GM19455 (cell line): ENCODE data around the gene MAPK14.
"Not testable (repeated sequence)": the region's sequence is repeated elsewhere in the genome, so short reads cannot be mapped to it uniquely, and the experiment has no call there.

Experiments used
- ATAC-seq: cut with Tn5 transposase; IDR thresholded peaks from one replicate; pipeline ENCODE4 v1.9.1; 2021; ENCODE audit not compliant: unreplicated experiment

MAPK14 gene

GRCh38 chr6:36027501-36028087, at the start of gene MAPK14:
Gene MAPK14, plus strand, starts transcription at chr6:36027808. Its CDS starts 350 bp downstream, at chr6:36028158.
- peak; percentile 79 for ATAC-seq

GRCh38 chr6:35980126-35980525, 47.5 kb upstream of the MAPK14 start:
- not testable (repeated sequence) for ATAC-seq

- no peak for ATAC-seq
Observed at GRCh38 chr6:35980991-35981645, 46.5 kb upstream of the MAPK14 start.

GRCh38 chr6:35984701-35985100, 42.9 kb upstream of the MAPK14 start:
- ATAC-seq = no peak

- ATAC-seq = not testable (repeated sequence)
Observed at GRCh38 chr6:35988047-35988446, 39.6 kb upstream of the MAPK14 start.

- no peak for ATAC-seq
Observed at GRCh38 chr6:35993150-35993549, 34.5 kb upstream of the MAPK14 start.

GRCh38 chr6:36000451-36000850, 27.2 kb upstream of the MAPK14 start:
- no peak for ATAC-seq

- ATAC-seq = no peak
Observed at GRCh38 chr6:36015666-36016065, 11.9 kb upstream of the MAPK14 start.

GRCh38 chr6:36018339-36018738, 9.3 kb upstream of the MAPK14 start:
- ATAC-seq = no peak

GRCh38 chr6:36019167-36019566, 8.4 kb upstream of the MAPK14 start:
- ATAC-seq = no peak

GRCh38 chr6:36020154-36020553, 7.5 kb upstream of the MAPK14 start:
- no peak for ATAC-seq

- no peak for ATAC-seq
Observed at GRCh38 chr6:36023996-36024795, 3.4 kb upstream of the MAPK14 start, which contains the start of gene SLC26A8. Gene SLC26A8, minus strand, starts transcription at chr6:36024641. Its CDS starts 4,934 bp downstream, at chr6:36019707.

- ATAC-seq = no peak
Observed at GRCh38 chr6:36025260-36025931, 2.2 kb upstream of the MAPK14 start.

- ATAC-seq = no peak
Observed at GRCh38 chr6:36025932-36026327, 1.7 kb upstream of the MAPK14 start.

- ATAC-seq = peak; percentile 23
Observed at GRCh38 chr6:36028088-36028876, 674 bp downstream of the MAPK14 start.

- ATAC-seq = no peak
Observed at GRCh38 chr6:36028877-36029324, 1.3 kb downstream of the MAPK14 start.

GRCh38 chr6:36029464-36029863, 1.9 kb downstream of the MAPK14 start:
- no peak for ATAC-seq

GRCh38 chr6:36032261-36032660, 4.7 kb downstream of the MAPK14 start:
- ATAC-seq = no peak

- ATAC-seq = not testable (repeated sequence)
Observed at GRCh38 chr6:36033144-36033543, 5.5 kb downstream of the MAPK14 start.

GRCh38 chr6:36033935-36034334, 6.3 kb downstream of the MAPK14 start:
- no peak for ATAC-seq
